Stimulated activated CD8-positive, alpha-beta memory T cell treated with anti-CD3 and anti-CD28 coated beads, Interleukin-4, amount 100 ng/mL, for 24 hours (primary cell): ENCODE results near the gene CCDC175.
A peak's percentile ranks its signal among the peaks of the same experiment; 100 is the strongest.

Source experiments
- DNase-seq: peaks from one replicate; pipeline ENCODE4 v3.0.0-alpha.2; 2020; ENCODE audit warnings: low read depth

CCDC175 gene

DNA sequence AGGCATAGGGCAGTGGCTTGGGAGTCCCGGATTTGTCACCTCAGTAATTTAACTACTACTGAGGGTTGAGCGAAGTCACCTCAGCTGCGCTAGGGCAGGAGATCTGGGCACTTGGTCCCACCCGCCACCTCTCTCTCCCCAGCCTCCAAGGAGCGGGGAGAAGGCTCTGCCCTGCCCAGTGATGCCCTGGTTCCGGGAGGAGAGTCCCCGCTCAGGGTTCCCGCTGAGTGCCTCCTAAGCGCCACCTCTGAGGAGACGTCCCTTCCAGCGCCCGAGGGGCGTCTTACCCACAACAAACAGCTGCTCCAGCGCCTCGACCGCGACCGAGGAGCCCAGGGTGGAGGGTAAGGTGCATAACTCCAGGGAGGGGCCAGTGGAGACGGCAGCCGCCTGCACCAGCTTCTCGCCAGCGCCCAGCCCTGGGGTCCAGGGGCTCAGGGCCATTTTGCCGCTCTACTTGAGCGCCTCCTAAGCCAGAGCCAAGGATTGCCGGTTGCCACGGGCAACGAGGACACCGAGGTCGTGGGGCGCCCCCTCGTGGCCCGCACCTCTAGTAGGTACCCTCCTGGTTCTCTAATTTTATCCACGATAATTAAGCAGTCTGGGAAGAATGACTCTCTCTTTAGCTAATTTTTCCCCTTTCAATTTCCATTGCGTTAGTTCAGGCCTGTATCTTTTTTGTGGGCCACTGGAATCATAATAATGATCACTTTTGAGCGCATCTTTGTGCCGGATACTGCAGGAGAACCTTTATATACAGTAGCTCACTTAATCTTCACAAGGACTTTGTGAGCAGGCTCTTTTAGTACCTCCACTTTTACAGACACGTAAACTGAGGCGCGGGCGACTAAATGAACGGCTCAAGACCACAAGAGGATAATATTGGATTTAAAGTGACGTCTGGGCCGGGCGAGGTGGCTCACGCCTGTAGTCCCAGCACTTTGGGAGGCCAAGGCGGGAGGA, at the start of gene CCDC175:
Gene CCDC175 (minus strand): TSS at position 481 of the 963 bp plus-strand sequence. CDS start 37 bp downstream, at position 444.
- DNase-seq: peak; percentile 77

DNA sequence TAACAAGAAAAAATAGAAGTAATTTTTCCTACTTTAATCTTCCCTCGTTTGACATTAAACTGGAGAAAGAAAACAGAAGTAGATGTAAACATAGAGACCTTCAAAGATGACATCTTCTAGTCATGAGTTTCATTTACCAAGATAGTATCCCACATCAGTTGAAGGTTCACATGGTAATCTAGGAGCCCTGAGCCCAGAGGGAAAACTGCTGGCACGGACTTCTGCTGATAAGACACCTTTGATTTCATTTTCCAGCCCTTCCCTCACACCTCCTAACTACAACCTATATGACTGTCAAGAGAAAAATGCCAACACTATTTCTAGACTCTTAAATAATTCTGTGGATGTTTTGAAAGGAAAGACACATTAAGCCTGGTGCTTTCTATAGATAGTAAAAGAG, 46.0 kb upstream of the CCDC175 start:
- no peak for DNase-seq

DNA sequence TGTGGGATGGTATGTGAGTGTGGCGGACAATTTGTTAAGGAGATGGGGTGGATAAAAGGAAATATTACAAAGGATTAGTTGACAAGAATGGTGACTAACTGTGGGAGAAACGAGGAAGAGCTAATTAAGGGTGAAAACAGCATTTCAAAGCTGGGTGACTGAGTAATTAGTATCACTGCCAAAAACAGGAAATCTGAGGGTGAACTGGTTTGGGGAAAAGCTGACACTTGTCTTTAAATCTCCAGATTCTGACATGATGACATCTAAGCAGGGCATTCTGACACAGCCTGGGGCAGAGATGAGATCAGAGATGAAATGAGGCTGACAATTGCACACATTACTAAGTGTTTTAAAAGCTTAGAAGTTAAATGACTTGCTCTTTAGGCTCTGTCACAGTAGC, 42.4 kb upstream of the CCDC175 start:
- no peak for DNase-seq

DNA sequence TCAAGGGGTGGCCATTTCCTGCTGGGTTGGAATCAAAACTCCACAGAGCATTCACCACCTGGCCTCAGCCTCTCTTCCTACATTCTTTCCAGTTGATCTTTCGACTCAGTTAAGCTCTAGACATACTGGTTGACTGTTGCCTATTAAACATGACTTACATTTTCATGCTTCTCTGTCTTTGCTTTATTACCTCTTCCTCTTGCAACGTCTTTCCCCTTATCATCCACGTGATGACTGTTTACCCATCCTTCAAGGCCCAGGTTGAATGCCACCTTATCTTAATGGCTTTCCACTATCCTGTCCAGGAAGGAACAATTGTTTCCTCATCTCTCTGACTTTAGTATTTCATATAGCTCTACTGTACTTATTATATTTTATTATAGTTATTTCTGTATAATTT, 24.4 kb upstream of the CCDC175 start:
- DNase-seq: no peak

DNA sequence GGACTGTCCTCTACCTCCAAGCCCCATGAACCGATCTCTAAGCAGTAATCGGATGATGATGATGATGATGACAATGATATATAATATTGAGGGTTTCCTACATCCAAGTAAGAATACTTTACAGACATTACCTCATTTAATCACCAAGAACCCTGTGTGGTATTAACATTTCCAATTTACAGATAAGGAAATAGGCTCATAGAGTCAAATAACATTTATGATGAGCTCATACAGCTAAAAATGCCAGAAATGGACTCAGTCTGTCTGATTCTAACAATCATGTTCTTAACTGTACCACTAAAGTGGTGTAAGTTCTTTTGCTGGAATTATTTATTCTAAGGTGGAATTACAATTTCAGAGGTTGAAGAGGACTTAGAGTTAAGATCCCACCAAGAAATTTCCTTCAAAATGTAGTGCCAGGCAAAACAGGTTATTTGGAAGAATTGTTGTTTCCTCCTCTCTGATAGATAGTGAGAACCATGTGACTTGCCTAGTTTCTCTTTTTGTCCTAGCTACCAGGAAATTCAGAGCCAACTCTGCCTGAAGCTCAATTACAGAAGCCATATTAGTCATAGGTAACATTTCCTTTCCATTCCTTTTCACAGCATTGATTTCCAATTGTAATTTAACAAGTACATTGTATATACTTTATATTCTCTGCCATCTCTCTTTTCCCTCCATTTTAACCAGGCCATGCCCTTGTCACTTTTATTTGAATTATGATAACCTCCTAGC, 23.8 kb upstream of the CCDC175 start:
- DNase-seq: no peak

DNA sequence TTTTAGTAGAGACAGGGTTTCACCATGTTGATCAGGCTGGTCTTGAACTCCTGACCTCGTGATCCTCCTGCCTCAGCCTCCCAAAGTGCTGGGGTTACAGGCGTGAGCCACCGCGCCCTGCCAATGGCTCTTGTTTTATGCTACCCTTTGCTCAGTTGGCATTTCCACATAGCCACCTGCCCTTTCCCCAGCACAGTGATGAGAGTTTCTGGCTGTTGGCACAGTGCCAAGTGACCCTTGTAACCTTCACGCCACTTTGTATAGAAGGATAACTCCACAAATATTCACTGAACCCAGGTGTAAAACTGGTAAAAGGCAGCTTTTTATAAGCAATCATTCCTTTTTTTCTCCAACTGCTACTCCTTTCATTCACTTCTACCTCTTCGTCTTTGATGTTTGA, 18.5 kb upstream of the CCDC175 start:
- no peak for DNase-seq

DNA sequence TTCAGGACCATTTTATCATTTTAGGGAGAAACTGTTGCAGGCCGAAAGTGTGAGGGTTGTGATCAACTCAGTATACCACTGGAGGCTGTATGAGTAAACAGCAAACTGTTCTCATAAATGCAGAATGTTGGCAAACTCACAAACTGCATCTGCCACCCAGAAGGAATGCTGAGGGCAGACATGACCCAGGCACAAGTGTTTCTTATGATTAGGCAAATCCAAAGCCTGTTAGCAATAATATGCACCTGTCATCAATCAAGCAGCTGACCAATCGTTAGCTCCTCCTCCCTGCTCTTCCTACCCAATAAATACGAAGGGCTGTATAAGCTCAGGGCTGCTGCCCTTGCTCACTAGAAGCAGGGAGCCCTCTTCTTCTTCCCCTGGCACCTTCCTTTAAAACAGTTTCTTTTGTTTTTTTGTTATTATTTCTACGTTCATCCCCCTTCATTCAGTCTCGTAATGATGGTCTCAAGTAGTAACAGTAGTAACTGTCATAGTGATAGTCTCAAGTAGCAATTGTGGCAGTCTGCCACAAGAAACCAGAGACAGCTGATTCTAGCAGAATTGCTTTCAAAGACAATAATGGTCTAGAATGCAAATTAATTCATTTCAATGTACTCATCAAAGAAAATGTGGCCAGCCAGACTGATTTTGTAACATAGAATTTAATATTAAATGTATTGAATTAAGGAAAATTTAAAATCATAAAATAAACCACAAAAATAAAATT, 15.2 kb upstream of the CCDC175 start:
- DNase-seq: no peak

DNA sequence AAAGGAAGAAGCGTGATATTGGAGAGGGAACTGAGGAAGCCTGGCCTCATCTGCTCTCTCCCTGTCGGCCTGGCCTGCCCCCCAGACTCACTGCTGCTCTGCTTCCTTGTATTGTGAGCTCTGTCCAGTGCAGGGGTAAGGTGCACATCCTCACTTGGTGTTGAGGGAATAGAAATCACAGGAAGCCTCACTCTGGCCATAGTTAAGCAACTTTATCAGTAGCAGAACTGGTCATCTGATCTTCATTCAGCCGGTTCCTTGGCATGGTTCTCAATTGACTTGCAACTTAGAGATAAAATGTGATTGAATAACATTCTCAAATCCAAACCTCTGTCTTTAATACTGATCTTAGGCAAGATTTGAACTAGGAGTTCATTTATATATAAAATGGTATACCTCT, 11.5 kb upstream of the CCDC175 start:
- DNase-seq: no peak

DNA sequence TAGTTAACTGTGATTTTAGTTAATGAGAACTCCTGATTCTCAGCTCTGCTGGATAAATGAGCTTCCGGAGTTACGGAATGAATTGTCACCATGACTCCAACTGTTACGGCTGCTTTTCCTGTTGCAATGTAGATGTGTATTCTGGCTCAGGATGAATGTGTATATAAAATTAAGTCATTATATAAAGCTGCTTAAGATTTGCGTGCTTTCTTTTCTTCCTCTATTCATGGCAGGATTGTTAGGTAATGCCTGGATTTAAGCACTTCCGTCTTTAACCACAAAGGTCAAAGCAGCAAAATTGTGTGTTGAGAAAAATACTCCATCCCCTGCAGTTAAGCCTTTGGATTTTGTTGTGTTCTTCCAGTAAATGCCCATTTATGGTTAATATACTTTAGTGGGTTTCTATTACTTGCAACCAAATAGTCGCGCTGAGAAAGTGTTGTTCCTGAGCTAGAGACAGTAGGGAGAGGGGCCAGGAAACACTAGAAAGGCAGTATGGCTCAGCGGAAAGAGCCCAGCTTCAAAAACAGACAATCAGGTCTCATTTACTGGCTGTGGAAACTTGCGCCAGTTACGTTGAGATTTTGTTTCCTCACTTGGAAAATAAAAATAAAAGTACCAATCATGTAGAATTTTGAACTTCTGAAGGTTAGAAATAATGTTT, 9.4 kb upstream of the CCDC175 start:
- DNase-seq: no peak

DNA sequence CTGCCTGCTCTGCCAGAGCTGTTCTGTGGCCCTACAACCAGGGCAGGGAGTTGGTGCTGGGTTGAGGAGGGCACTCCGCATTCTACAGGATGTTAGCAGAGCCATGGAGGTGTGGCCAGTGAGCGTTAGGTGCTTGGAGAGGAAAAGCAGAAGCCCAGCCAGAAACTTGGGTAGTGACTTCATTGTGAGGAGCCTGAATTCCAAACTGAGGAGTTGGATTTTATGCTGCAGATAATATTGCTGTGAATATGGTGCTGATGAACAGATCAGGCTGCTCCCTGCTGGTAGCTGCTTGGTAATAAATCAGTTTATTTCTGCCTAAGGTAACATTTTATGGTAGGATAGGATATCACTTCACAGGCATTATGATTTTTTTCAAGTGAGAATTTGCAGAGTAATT, 7.1 kb upstream of the CCDC175 start:
- DNase-seq: no peak

DNA sequence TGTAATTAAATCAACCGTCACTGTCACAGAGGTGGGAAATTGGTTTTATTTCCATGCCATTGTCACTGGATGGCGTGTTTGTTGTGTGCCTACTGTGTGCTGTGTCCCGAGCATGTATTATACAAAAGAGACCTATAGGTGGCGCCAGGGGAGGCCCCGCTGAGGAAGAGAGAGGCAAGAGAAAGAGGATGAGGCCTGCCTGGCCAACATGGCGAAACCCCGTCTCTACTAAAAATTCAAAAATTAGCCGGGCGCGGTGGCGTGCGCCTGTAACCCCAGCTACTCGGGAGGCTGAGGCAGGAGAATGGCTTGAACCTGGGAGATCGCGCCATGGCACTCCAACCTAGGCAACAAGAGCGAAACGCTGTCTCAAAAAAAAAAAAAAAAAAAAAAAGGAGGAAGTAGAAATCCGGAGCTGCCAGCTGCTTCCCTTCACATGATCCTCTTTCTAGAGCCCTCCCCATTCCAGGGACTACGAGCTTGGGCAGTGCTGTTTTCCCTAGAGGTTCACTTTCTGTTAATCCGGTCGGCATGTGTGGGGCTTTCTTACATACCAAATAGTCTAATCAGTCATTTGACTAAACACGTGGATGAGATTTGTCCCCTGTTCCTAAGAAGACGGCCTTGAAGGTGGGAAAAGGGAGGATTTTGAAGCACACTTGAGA, 6.4 kb upstream of the CCDC175 start:
- DNase-seq: no peak

DNA sequence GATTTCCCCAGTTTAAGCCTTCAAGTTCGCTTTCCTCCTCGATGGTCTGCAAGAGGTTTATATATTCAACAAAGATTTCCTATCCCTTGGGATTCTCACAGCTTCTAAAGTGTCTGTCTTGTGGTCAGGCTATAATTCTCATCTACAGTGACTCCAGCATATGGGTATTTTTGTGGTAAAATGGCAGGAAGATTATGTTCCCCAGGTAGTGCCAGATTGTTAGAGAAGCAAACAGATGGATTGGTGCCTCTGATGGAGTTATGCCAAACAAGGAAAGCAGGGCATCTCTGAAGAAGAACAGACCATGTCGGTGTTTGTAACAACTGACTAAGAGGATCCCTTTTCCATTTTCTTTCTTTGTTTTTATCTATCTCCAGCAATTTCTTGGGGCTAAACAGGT, 5.5 kb upstream of the CCDC175 start:
- no peak for DNase-seq

DNA sequence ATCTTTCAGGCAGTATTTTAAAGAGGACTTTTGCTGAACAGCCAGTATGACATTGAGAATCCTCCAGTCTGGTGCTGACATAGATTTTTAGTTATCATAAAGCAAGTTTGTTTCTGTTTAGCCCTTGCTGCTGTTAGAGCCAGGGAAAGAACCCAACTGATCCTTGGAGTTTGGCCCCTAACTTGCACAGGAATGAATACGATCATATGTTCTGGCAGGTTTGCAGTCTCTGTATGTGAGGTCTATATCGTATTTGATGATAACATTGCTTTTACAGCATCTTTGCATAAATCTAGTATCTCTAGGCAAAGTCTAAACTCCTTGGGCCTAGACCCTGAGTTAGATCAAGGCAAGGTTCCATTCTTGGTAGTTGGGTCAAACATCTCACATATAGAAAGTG, 4.3 kb upstream of the CCDC175 start:
- DNase-seq: no peak

DNA sequence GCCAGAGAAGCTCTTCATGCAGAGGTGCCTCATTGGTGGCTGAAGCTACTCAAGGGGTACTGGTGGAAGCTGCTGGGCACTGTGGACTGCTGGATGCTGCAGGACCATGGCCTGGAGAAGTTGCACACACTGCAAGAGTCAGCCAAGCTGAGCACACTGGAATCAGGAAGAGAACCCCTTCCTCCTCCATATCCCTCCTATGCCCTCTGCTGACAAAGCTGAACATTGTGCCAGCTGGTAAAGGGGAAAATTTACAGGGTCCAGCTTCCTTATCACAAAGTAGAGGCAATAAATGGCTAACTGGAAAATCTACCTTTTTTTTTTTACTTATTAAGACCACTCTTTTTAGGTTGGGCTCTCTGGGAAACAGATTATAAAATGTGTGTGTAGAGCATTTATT, 6.5 kb downstream of the CCDC175 start:
- DNase-seq: no peak

DNA sequence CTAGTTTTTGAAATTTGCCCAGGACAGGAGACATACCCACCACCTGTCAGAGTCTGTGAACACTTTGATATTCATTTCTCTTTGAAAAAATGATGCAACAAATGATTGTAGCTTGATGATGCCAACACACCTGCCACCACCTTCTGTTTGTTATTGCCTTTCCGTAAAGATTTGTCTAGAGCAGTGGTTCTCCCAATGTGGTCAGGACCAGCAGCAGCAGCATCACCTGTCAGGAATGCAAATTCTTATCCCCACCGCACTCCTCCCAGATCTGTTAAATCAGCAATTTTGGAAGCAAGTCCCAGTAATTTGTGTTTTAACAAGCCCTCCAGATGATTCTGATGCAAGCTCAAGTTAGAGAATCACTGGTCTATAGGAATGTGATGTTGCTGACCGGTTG, 9.9 kb downstream of the CCDC175 start:
- no peak for DNase-seq

DNA sequence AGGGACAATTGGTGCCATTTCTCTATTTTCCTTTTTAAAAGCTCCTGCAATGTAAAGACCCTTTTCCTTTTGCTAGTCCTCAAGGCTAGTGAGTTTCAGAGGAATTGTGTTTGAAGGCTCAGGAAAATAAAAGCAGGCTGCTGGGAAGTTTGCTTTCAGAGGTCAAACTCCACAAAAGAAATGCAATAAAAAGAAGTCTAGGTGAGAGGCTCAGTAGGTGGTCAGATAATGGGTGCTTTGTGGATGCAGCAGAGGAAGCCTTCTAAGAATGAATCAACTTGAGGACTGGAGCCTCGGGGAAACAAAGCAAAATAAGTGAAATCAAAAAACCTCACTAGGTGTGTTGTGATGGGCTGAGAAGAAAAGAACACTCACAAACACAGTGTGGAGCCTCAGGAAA, 10.3 kb downstream of the CCDC175 start:
- no peak for DNase-seq

DNA sequence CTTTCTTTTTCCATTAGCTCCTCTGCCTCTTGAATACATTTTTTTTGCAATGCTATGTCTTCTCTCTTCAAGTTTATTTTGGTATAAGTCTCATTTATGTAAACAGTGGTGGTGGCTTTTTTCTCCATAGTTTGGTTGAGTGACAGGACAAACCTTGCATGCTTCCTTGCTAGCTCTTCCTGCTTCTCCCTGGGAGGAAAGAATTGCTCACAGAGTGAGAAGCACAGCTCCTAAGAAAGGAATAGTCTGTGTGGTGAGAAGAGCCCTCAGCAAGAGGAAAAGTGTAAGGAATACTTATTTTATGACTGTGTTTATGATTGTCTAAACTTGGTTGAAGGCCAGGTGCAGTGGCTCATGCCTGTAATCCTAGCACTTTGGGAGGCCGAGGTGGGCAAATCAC, 11.5 kb downstream of the CCDC175 start:
- no peak for DNase-seq

DNA sequence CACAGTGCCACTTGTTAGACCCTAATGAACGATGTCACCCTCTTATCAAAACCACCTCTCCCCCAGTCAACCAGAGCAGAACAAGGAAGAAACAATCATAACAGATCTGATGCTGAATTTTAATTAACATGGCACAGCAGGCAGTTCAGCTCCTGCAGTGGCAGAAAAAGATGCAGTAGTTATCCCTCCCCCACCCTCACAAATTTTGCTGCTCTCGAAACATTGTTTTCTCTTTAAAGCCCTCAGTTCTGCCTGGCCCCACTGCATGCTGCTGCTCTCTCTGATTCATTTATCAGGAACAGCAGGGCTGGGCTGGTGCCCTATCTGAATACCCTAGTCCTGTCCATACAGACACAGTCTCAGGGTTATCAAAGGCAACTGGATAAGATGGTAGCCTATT, 12.2 kb downstream of the CCDC175 start:
- no peak for DNase-seq

DNA sequence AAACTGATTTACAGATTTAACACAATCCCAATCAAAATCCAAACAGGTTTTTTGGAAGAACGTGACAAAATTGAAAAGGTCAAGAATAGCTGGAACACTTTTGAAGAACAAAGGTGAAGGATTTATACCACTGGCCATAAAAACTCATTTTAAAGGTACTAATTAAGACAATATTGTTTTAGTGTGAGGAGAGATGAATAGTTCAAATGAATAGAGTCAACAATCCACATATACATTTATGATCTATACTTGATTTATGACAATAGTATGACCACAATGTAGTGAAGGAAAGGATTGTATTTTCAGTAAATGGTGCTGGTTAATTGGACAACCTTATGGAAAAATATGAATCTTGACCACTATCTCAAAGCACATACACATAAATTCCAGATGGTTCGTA, 29.3 kb downstream of the CCDC175 start:
- no peak for DNase-seq

DNA sequence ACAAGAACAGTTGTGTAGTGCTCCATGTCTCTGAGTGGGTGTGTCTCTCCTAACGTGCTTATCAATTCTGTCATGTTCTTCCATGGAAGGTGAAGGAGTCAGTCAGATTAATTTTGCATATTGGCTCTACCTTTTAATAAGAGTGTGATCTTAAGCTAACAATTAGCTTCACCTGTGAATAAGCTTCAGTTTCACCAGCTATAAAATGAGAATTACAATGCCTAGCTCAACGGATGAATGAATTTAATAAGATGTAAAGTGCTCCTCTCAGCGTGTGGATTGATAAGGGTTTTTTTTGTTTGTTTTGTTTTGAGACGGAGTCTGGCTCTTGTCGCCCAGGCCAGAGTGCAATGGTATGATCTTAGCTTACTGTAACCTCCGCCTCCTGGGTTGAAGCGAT, 32.7 kb downstream of the CCDC175 start:
- no peak for DNase-seq

DNA sequence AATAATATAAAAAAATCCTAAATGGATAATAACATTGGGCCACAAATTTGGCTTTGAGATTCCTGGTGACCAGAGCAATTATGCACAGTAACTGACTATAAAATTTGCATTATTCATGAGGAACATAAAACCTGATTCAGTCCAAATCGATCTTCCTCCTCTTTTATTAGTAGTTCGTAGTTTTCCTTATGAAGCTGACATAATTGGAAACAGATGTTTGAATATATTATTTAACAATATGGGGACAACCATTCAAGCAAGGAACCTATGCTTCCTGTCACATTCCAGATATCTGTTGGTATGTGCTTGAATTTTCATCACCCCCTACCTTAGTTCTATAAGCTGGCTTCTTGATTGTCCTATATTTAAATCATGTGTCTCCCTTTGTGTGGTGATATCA, 34.9 kb downstream of the CCDC175 start:
- DNase-seq: no peak

DNA sequence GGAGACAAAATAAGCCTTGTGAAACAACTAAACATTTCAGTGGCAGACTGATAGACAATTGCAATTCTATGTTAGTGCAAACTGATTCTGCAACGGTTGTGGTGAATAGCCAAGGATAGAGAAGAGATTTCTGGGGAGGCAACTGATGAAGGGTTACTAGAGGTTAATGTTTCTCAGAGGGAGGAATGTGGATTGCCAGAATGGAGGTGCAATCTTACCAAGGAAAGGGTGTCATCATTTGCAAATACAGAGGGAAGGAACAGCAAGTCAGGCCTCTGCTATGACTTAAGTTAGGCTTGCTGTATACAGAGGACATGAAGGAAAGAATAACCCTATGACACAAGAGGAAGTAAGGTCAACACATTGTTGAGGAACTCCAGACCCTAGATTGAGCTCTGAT, 35.8 kb downstream of the CCDC175 start:
- no peak for DNase-seq
